ENCODE results near the gene LARGE2.

LARGE2 gene

GRCh38 chr11:45973601-45974000 is 51.1 kb downstream of the LARGE2 start:
- DNase-seq = no peak

GRCh38 chr11:45974806-45975205 is 52.4 kb downstream of the LARGE2 start:
- no peak for DNase-seq

Data from cortex of kidney (tissue), 1 donor.